GM18909 (cell line): ENCODE data around the gene UNK.
"Not testable (repeated sequence)": the region's sequence is repeated elsewhere in the genome, so short reads cannot be mapped to it uniquely, and the experiment has no call there.

Experiments used
- ATAC-seq: cut with Tn5 transposase; IDR thresholded peaks from one replicate; pipeline ENCODE4 v1.9.1; 2021; ENCODE audit warnings: mild to moderate bottlenecking; ENCODE audit not compliant: unreplicated experiment, poor library complexity

UNK gene

GRCh38 chr17:75773121-75773807 is 11.3 kb upstream of the UNK start:
- ATAC-seq, result no peak

- no peak for ATAC-seq
Observed at GRCh38 chr17:75773808-75774470, 10.7 kb upstream of the UNK start.

- ATAC-seq, result no peak
Observed at GRCh38 chr17:75774471-75774990, 10.1 kb upstream of the UNK start.

- no peak for ATAC-seq
Observed at GRCh38 chr17:75774991-75775668, 9.5 kb upstream of the UNK start.

GRCh38 chr17:75776386-75777295 is 8.0 kb upstream of the UNK start:
- ATAC-seq, result no peak

GRCh38 chr17:75777296-75777922 is 7.2 kb upstream of the UNK start:
- ATAC-seq, result no peak

- ATAC-seq, result not testable (repeated sequence)
Observed at GRCh38 chr17:75778066-75778860, 6.3 kb upstream of the UNK start.

GRCh38 chr17:75778861-75779249 is 5.8 kb upstream of the UNK start:
- peak; percentile 11 for ATAC-seq

- ATAC-seq, result peak; percentile 72
Observed at GRCh38 chr17:75779250-75779986, 5.2 kb upstream of the UNK start.

- no peak for ATAC-seq
Observed at GRCh38 chr17:75779987-75780889, 4.4 kb upstream of the UNK start.

GRCh38 chr17:75783069-75783783 is 1.4 kb upstream of the UNK start:
- no peak for ATAC-seq

GRCh38 chr17:75783803-75784472 is 668 bp upstream of the UNK start:
- peak; percentile 0 for ATAC-seq

GRCh38 chr17:75785016-75785890 is 647 bp downstream of the UNK start:
- peak; percentile 53 for ATAC-seq

- no peak for ATAC-seq
Observed at GRCh38 chr17:75791254-75791653, 6.6 kb downstream of the UNK start.

GRCh38 chr17:75793460-75793859 is 8.9 kb downstream of the UNK start:
- ATAC-seq, result no peak
